ENCODE measurements around the gene KLHL29.
A peak's percentile ranks its signal among the peaks of the same experiment; 100 is the strongest.

GRCh38 chr2:23503097-23503496 is 118.1 kb downstream of the KLHL29 start:
- TF ChIP-seq ZBTB33 (IDR thresholded peaks at IDR 0.05) (no peak), REST (IDR thresholded peaks at IDR 0.05) (no peak), CTCF (IDR thresholded peaks at IDR 0.05; ENCODE audit: low read depth, low read length, missing input control) (no peak), JUND (IDR thresholded peaks at IDR 0.05) (no peak), RAD21 (IDR thresholded peaks at IDR 0.05) (peak; percentile 21 to 48), TAF1 (conservative IDR thresholded peaks at IDR 0.05) (no peak)

All from liver (tissue), 3 donors.